ENCODE data around the gene SHROOM2. TPM values are rescaled to one million over a fixed set of nuclear protein-coding genes. Genes with fewer than 3 reads are reported as not detected.

Gene SHROOM2
- total RNA-seq, 1 experiment from 2014 or later: 13.9 TPM

- H2BK120ac ChIP-seq (ENCODE audit: low read depth, low read length, poor library complexity, severe bottlenecking): no peak overlapping the region
- Mint-ChIP-seq H3K27me3 (ENCODE audit: low read depth) (no peaks in the 10 kb centered on the region; the same call in 1 of the 2 replicates), H3K36me3 (ENCODE audit: insufficient read depth in 1 of 3, low read depth in 3 of 3) (peaks cover 22 to 24% (median 23%) of the 10 kb centered on the region in 3 experiments), H3K27ac (0 out of 7 replicates have a peak overlapping the region, but pooled peaks of 1 of the 3 experiments have one; percentile 46), H3K4me3 (no peak overlapping the region), H3K4me1 (peaks cover 15 to 25% of the 10 kb centered on the region in 2 experiments), H3K9me3 (peaks cover 33 to 54% of the 10 kb centered on the region in 2 experiments)
- H3K27ac ChIP-seq (ENCODE audit: insufficient read length, low read depth, low read length): no peak overlapping the region
- H4K91ac ChIP-seq (ENCODE audit: insufficient read length, low read depth, low read length): no peak overlapping the region
- H3K23me2 ChIP-seq (ENCODE audit: insufficient read length, low read depth, low read length, poor library complexity, severe bottlenecking): no peaks in the 10 kb centered on the region
- H3K27me3 ChIP-seq (ENCODE audit: insufficient read depth, low read length): no peaks in the 10 kb centered on the region
- H2AK5ac ChIP-seq (ENCODE audit: insufficient read length, low read length): no peak overlapping the region
- no peak overlapping the region for H3K18ac ChIP-seq (ENCODE audit: insufficient read length, low read depth, low read length)
- H3K56ac ChIP-seq (ENCODE audit: insufficient read length, low read depth, low read length): no peak overlapping the region
- H4K8ac ChIP-seq (replicated peaks; ENCODE audit: insufficient read length, low read depth, low read length): no peak overlapping the region
- H3K4me2 ChIP-seq (ENCODE audit: insufficient read depth, insufficient read length, low read length): no peak overlapping the region
- H2BK15ac ChIP-seq (ENCODE audit: low read depth, low read length): no peak overlapping the region
- H2BK12ac ChIP-seq (ENCODE audit: insufficient read length, low read depth, low read length): no peak overlapping the region
- H2AFZ ChIP-seq (ENCODE audit: low read length): no peak overlapping the region
- no peak overlapping the region for H3T11ph ChIP-seq (ENCODE audit: low read length)
- no peak overlapping the region for H2BK20ac ChIP-seq (ENCODE audit: low read depth, low read length, poor library complexity, severe bottlenecking)
- no peak for TF ChIP-seq CTCF (conservative IDR thresholded peaks at IDR 0.05)
- H4K20me1 ChIP-seq (ENCODE audit: control insufficient read depth, insufficient read depth, insufficient read length): no peaks in the 10 kb centered on the region
- no peak overlapping the region; the same call in 1 of the 2 replicates for H3K4ac ChIP-seq (ENCODE audit: low read depth, low read length)
- H3K9ac ChIP-seq (ENCODE audit: extremely low read depth, insufficient read length, low read length): no peak overlapping the region
- peak overlapping the region; percentile 24 for H3K14ac ChIP-seq (ENCODE audit: insufficient read depth, low read length)
- DNase-seq: no peak
- H3K79me2 ChIP-seq (ENCODE audit: insufficient read depth, low read length): no peaks in the 10 kb centered on the region
- H3K9me3 ChIP-seq (ENCODE audit: control insufficient read depth, low read depth, low read length): no peaks in the 10 kb centered on the region
- no peak overlapping the region for H2BK5ac ChIP-seq (ENCODE audit: insufficient read length, low read length)
- H4K5ac ChIP-seq (ENCODE audit: insufficient read length, low read depth, low read length): no peak overlapping the region
- peaks cover 5% of the 10 kb centered on the region; the same call in 1 of the 2 replicates for H3K4me1 ChIP-seq (ENCODE audit: insufficient read depth, low read length)
- no peak overlapping the region for H3K23ac ChIP-seq (ENCODE audit: insufficient read length, low read depth, low read length)
- no peaks in the 10 kb centered on the region for H3K79me1 ChIP-seq (ENCODE audit: insufficient read depth, low read depth, low read length, poor library complexity, severe bottlenecking)
- WGBS (ENCODE audit: extremely low coverage, insufficient read length, low lambda C conversion rate): no CpG with 5 or more reads among the region's 13 CpGs
These were observed 80.4 kb downstream of the SHROOM2 start for GRCh38 chrX:9866633-9867032.
